ENCODE results near the gene MLPH. TPM values are rescaled to one million over a fixed set of nuclear protein-coding genes. Genes with fewer than 3 reads are reported as not detected.

MLPH gene
- total RNA-seq, 2 experiments from 2014 or later, result not detected

DNA sequence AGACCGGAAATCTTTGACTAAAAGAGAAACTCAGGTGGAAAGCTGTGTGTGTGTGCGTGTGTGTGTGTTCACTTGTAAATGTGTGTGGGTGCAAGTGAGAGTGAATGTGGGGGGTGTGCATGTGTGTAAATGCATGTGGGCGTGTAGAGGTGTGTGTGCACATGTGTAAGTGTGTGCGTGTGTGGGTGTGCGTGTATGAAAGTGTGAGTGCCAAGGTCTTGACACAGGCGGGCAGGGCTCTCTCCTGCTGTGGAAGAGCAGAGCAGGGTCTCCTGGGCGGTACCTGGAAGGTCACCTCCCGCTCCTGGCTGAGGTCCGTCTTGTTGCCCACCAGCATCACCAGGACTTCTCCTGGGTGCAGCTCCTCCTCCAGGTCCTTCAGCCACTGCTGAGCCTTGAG is 89.9 kb downstream of the MLPH start:
- no peak for DNase-seq
- ChIA-PET CTCF (interaction anchor here (1.3 kb wide), 1 partner anchor 64 kb away, joined by 4 read pairs; no protein-coding TSS in a partner anchor), POLR2A (no interaction called here)
- peaks cover 1% of the 10 kb centered on the region for H3K27me3 Mint-ChIP-seq
- H3K4me1 Mint-ChIP-seq, result peaks cover 3% of the 10 kb centered on the region
- no peaks in the 10 kb centered on the region for H3K9me3 Mint-ChIP-seq
- no peak overlapping the region for H3K4me3 Mint-ChIP-seq
- no peak overlapping the region for H3K27ac Mint-ChIP-seq
- no peaks in the 10 kb centered on the region for H3K36me3 Mint-ChIP-seq (ENCODE audit: low read depth)

DNA sequence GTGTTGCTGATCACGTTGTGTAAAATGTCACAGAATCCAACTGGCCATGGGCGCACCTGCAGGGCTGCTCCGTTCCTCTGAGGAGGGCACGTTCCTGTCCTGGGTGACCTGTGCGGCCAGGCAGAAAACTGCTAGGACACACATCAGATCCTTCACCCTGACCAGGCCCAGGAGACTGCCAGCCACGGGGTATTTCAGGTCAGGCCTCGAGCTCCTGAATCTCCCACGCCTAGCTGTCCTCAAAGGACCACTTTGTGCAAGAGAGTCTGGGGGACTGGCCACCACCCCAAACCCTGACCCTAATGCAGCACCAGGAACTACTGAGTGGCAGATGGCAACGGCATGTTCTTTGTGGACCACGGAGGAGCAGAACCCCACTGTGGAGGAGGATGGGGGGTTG is 90.4 kb downstream of the MLPH start:
- Mint-ChIP-seq H3K9me3 (no peaks in the 10 kb centered on the region), H3K27ac (no peak overlapping the region), H3K4me1 (peaks cover 4% of the 10 kb centered on the region), H3K27me3 (peaks cover 1% of the 10 kb centered on the region), H3K36me3 (ENCODE audit: low read depth) (no peaks in the 10 kb centered on the region), H3K4me3 (no peak overlapping the region)
- ChIA-PET POLR2A (no interaction called here), CTCF (interaction anchor here (1.3 kb wide), 1 partner anchor 65 kb away, joined by 4 read pairs; no protein-coding TSS in a partner anchor)
- DNase-seq, result no peak

DNA sequence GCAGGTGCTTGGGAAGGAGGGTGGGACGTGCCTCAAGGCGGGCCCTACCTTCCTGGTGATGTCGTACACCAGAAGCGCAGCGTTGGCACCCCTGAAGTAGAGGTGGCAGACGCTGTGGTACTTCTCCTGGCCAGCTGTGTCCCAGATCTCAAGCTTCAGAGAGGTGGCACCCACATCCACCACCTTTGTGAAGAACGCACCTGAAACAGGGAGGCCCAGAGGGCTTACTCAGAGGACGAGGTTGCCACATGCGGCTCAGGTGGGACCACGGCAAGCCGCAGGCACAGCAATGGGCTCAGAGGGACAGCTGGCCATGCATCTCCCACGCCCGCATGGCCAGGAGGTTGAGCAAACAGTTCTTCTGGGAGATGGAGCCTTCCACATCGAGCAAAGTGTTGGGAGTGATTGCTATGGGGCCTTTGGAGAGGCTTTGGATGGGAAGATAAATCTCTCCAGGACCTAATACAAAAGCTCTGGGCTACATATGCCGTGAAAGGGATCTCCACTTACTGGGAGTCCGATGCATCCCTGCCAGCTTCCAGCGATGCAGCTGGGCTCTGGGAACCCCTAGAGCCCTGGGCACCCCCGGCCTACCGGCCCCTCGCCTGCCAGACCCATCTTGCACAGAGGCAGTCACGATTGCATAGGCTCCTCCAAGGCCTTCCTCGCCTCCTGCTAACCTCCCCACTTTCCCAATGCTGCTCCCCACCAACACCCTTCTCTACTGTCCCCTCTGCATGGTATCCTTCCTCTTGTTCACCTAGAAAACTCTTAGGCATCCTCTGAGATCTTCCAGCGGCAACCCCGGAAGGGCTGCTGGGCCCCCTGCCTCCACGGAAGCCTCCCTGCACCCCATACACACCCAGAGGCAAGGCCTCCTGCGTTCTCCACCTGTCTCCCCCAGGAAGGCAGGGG is 91.2 kb downstream of the MLPH start:
- POLR2A ChIA-PET, result no interaction called here
- Mint-ChIP-seq H3K9me3 (no peaks in the 10 kb centered on the region), H3K27ac (no peak overlapping the region), H3K4me1 (peaks cover 5% of the 10 kb centered on the region), H3K36me3 (ENCODE audit: low read depth) (no peaks in the 10 kb centered on the region), H3K27me3 (peaks cover 1% of the 10 kb centered on the region), H3K4me3 (no peak overlapping the region)
- no peak for DNase-seq
- CTCF ChIA-PET, result no interaction called here

DNA sequence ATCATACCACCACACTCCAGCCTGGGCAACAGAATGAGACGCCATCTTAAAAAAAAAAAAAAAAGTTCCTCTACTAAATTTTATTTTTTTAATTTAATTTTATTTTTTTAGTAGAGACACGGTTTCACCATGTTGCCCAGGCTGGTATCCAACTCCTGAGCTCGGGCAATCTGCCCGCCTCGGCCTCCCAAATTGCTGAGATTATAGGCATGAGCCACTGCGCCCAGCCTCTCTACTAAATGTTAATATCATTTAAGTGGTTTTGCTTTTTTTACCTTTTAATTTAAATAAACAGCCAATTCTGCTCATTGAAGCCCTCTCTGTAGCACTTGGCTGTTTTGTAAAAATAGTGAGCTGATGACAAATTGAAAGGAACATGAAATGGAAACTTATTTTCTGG is 94.3 kb downstream of the MLPH start:
- Mint-ChIP-seq H3K4me3 (no peak overlapping the region), H3K9me3 (no peaks in the 10 kb centered on the region), H3K36me3 (ENCODE audit: low read depth) (no peaks in the 10 kb centered on the region), H3K4me1 (peaks cover 5% of the 10 kb centered on the region), H3K27me3 (no peaks in the 10 kb centered on the region), H3K27ac (no peak overlapping the region)
- no peak for DNase-seq
- POLR2A ChIA-PET, result interaction anchor here (0.8 to 1.1 kb wide), 2 partner anchors 100 to 113 kb away, joined by 3 read pairs; no protein-coding TSS in a partner anchor
- CTCF ChIA-PET, result interaction anchor here (0.7 to 3.0 kb wide), 15 partner anchors 9 to 193 kb away, joined by 3 to 12 read pairs (median 4); no protein-coding TSS in a partner anchor

DNA sequence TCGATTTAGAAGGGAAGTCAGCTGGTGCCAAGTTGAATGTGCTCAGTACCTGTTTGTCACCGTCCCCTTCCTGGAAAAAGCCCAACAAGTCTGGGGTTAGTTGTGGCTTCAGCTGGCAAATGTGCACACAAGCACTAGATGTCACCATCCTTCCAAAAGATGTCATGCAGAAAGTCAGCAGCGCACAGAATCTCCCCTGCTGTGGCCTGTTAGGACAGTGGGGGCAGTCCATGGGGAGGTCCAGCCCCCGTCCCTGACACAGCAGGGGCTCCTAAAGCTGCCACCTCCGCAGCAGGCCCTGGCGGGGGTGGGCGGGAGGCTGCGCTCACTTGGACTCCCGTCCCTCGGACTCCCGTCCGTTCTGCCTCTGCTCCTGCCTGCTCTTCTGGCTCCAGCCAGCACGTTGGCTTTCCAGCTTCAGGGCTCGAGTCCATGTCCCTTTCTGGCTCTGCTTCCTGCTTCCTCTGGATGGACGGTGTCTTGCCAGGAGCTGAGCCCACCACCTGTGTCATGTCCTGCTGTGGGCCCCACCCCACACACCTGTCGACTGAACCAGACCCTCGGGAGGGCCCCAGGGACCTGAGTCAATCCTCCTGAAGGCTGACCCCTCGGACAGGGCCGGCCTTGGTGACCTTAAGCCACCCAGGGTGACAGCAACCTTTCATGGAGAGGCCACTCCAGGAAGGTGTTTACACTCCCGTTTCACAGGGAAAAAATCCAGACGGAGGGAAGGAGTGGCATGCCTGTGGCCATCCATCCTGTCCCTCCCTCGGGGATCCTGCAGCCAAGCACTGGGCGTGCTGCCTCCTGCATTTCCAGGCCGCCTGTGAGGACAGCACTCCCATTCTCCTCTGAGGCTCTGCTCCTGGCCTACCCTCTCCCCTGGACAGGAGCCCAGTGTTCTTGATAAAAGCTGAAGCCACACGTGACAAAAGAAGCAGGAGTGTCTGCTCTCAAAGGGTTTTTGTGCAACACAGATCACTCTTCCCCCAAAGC is 95.0 kb downstream of the MLPH start:
- H3K27ac Mint-ChIP-seq, result no peak overlapping the region
- no peak overlapping the region for H3K4me3 Mint-ChIP-seq
- peaks cover 3% of the 10 kb centered on the region for H3K27me3 Mint-ChIP-seq
- no peaks in the 10 kb centered on the region for H3K36me3 Mint-ChIP-seq (ENCODE audit: low read depth)
- POLR2A ChIA-PET, result interaction anchor here (0.8 to 1.1 kb wide), 2 partner anchors 100 to 113 kb away, joined by 3 read pairs; no protein-coding TSS in a partner anchor
- CTCF ChIA-PET, result interaction anchor here (0.7 to 3.0 kb wide), 15 partner anchors 10 to 192 kb away, joined by 3 to 12 read pairs (median 4); no protein-coding TSS in a partner anchor
- DNase-seq, result peak; percentile 62
- peaks cover 5% of the 10 kb centered on the region for H3K4me1 Mint-ChIP-seq
- no peaks in the 10 kb centered on the region for H3K9me3 Mint-ChIP-seq

DNA sequence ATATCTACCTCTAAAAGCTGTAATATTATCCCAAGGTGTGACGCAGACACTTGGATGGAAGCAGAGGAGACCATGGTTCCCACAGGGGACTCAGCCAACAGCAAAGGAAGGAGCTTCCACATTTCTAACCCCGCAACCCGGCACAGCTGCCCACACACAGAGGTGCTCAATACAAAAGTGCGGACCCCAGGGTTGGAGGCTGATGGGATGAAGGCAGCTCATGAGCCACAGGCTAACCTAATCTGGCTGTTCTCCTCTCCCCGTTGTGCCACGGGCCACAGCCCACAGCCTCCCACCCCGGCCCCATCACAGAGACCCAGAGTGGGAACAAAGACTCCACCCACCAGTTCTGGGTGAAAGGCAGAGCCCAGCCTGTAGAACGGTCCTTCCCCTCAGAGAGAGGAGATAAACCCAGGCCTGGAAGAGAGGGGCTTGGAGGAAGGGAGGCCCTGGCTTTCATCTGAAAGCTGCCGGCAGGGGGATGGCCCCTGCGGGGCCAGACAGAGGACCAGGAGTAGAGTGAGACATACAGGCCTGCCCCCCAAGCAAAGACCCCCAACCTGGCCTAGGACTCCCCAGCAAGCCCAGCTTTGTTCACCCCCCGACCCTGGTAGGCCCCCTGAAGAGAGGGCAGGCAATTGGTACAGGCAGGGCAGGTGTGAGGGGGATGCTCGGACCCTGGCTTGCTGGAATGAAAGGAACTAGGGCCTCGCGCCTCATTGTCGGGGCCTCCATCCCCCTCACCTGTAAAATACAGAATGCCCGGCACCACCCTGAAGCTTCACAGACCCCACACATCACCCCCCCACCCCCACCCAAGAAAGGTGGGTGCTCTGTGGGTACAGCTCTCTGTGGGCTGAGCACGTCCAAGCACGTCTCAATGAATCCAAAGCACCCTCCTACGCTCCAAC is 96.6 kb downstream of the MLPH start:
- Mint-ChIP-seq H3K4me1 (peaks cover 5% of the 10 kb centered on the region), H3K27ac (no peak overlapping the region), H3K27me3 (peaks cover 10% of the 10 kb centered on the region), H3K36me3 (ENCODE audit: low read depth) (no peaks in the 10 kb centered on the region), H3K4me3 (no peak overlapping the region), H3K9me3 (no peaks in the 10 kb centered on the region)
- no peak for DNase-seq
- CTCF ChIA-PET, result interaction anchor here (0.6 to 1.7 kb wide), 2 partner anchors 136 to 161 kb away, joined by 3 to 6 read pairs; no protein-coding TSS in a partner anchor
- POLR2A ChIA-PET, result no interaction called here

DNA sequence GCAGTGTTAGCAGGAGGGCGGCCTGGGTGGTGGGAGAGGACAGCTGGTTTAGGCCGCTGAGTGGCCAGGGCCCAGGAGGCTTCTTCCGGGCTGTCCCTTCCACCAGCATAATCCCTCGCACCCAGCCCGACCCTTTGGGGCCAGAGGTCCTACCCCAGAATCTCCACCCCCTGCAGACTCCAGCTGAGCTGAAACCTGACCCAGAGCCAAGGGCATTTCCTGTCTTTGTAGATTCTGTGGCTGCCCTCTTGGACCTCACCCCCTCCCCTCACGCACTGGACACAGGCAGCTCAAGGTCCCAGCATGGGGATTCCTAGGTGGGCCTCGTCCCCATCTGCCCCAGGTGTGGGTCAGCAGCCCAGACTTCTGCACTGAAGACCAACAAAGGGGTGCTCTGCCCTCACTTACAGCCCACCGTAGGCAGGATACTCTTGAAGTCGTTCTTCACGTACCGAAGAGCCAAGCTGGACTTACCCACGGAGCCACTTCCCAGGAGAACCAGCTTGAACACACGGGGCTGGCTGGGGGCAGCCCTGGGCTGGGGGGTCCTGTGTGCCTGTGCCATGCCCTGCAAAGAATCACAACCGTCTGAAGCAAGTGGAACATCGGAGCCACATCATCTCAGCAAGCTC is 98.7 kb downstream of the MLPH start:
- H3K36me3 Mint-ChIP-seq (ENCODE audit: low read depth), result no peaks in the 10 kb centered on the region
- no peak overlapping the region for H3K4me3 Mint-ChIP-seq
- ChIA-PET POLR2A (no interaction called here), CTCF (interaction anchor here (1.7 to 3.3 kb wide), 2 partner anchors 13 to 159 kb away, joined by 6 to 13 read pairs; no protein-coding TSS in a partner anchor)
- peaks cover 8% of the 10 kb centered on the region for H3K4me1 Mint-ChIP-seq
- no peak for DNase-seq
- no peaks in the 10 kb centered on the region for H3K9me3 Mint-ChIP-seq
- H3K27me3 Mint-ChIP-seq, result peaks cover 19% of the 10 kb centered on the region
- H3K27ac Mint-ChIP-seq, result no peak overlapping the region

DNA sequence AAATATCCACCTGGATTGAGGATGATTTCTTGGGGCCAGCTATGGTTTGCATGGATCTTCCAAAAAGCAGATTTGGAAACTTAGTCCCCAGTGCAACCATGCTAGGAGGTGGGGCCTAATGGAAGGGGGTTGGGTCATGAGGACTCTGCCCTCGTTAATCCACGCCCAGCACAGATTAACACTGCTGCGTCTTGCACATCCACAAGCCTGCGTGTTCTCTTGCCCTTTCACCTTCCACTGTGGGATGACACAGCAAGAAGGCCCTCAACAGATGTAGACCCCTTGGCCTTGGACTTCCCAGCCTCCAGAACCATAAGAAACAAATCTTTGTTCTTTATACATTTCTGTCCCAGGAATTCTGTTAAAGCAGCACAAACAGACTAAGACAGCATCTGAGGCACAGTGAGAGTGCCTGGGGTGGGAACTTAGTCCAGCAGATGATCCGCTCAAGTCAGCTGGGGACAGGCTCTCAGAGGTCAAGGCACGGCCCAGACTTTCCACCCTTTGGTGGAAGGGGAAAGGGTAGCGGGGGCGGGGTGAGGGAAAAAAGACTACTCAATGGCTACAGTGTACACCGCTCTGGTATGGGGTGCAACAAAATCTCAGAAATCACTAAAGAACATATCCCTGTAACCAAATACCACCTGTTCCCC is 101.1 kb downstream of the MLPH start:
- CTCF ChIA-PET, result interaction anchor here (0.5 kb wide), 1 partner anchor 14 kb away, joined by 3 read pairs; no protein-coding TSS in a partner anchor
- POLR2A ChIA-PET, result no interaction called here

DNA sequence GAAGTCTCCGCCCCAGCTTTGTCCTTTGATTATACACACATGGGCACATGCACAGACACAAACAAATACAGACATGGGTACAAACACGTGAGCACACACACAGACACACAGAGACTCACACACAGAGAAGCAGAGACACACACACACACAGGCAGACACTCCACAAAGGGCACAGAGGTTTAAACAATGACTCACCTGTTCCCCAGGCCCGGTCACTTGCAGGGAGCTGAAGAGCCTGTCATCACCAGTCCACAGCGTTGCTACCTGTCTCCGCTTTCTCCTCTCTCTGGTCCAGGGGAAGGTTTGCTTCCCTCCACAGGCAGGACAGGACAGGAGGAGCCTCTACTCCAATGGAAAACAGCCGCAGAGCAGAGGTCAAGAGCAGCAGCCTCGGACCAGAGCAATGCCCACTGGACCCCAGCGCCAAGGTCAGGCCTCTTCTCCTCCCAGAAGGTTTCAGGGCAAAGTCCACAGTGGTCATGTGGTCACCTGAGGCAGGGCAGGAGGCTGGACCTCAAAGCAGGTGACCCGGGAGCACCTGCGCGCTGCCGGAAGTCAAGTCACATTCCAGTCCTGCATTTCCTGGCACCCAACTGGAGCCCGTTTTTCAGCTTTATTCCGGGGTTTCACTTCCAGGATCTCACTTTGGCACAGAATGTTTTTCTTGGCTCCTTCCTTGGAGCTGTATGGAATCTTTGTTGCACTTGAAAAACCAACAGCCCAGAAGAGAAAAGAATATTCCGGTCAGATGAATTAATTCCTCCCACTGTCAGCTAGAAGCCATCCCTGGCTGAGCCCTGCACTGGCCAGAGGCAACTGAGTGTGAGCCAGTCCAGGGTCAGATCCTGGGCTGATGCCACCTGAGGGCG is 103.5 kb downstream of the MLPH start, which contains the start of gene RAB17:
RAB17 (minus strand) TSS at position 463 of the 869 bp plus-strand sequence. CDS start 4,580 bp downstream, outside the sequence.
- CTCF ChIA-PET, result interaction anchor here (1.6 kb wide), 1 partner anchor 19 kb away, joined by 3 read pairs; no protein-coding TSS in a partner anchor
- DNase-seq, result no peak
- POLR2A ChIA-PET, result no interaction called here
- no peak within 1 kb of the TSS for H3K27ac Mint-ChIP-seq
- peaks cover 14% of the 10 kb centered on the region for H3K4me1 Mint-ChIP-seq
- H3K9me3 Mint-ChIP-seq, result no peaks in the 10 kb centered on the region
- peaks cover 19% of the 10 kb centered on the region for H3K27me3 Mint-ChIP-seq
- H3K36me3 Mint-ChIP-seq (ENCODE audit: low read depth), result no peaks in the 10 kb centered on the region
- H3K4me3 Mint-ChIP-seq, result no peak within 1 kb of the TSS

More for the DNA sequence above, 101.1 kb downstream of the MLPH start:
- H3K27ac Mint-ChIP-seq, result no peak overlapping the region
- H3K27me3 Mint-ChIP-seq, result peaks cover 19% of the 10 kb centered on the region
- H3K36me3 Mint-ChIP-seq (ENCODE audit: low read depth), result no peaks in the 10 kb centered on the region
- no peaks in the 10 kb centered on the region for H3K9me3 Mint-ChIP-seq
- no peak overlapping the region for H3K4me3 Mint-ChIP-seq
- H3K4me1 Mint-ChIP-seq, result peaks cover 14% of the 10 kb centered on the region
- no peak for DNase-seq

DNA sequence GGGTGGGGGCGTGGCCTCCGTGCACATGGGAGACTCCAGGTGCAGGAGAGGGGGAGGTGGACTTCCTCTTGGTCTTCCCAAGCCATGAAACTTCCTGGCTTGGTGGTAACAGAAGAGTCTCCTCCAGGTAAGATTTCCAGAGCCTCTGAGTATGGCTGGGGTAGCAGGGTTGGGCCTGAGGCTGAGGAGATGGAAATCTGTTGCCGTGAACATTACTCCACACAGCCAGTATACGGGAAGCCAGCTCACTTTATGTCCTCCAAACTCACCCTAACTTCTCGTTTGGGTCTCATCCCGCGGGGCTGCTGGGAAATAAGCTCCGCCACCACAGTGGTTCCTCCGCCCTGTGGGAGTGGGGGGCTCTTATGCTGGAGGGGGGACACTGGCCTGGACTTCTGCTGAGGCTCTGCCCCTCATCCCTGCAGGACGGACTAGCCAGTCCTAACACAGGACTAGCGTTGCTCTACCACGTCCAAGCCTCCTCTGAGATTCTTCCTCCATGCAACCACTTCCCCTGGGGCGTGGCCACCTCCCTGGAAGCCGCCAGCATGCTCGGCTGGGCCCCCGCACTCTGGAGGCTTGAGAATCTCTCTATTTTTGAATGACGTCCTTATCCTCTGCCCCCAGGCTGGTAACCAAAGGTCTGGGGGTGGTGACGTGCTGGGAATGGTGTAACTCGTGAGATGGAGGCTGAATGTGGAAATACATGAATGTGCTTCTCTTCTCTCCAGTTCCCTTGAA is 104.3 kb downstream of the MLPH start:
- peaks cover 15% of the 10 kb centered on the region for H3K4me1 Mint-ChIP-seq
- no peak overlapping the region for H3K27ac Mint-ChIP-seq
- ChIA-PET CTCF (interaction anchor here (0.9 to 1.3 kb wide), 3 partner anchors 10 to 154 kb away, joined by 3 to 5 read pairs (median 5); no protein-coding TSS in a partner anchor), POLR2A (no interaction called here)
- no peak overlapping the region for H3K4me3 Mint-ChIP-seq
- DNase-seq, result peak; percentile 25
- no peaks in the 10 kb centered on the region for H3K36me3 Mint-ChIP-seq (ENCODE audit: low read depth)
- no peaks in the 10 kb centered on the region for H3K9me3 Mint-ChIP-seq
- peaks cover 19% of the 10 kb centered on the region for H3K27me3 Mint-ChIP-seq

All from activated CD4-positive, alpha-beta memory T cell treated with anti-CD3 and anti-CD28 coated beads, Interleukin-2, amount 10 ng/mL, durations not matched to agents 7 days and 5 days (primary cell).